Measurements from ENCODE around the gene TDP2. TPM values are rescaled to one million over a fixed set of nuclear protein-coding genes. Genes with fewer than 3 reads are reported as not detected.

Gene TDP2
- total RNA-seq, 2 experiments from 2014 or later = 27.2 to 39.6 TPM

DNA sequence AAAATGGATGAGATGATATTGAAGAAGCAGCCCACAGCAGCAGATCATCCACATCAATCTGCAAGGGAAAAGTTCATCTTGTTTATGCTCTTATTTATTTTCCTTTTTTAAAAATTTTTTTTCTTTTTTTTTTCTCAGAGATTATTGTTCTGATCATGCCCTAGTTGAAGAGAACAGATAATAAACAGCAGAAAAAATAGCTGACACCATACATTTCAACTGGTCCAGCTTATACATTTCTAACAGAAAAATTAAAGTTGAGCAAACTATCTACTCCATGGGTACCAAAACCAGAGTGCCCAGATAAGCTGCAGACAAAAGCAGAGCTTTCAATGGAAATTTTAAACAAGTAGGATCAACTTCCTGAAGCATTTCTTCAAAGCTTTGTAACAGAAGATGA, 30.0 kb downstream of the TDP2 start:
- CTCF ChIA-PET (ENCODE audit: unreplicated experiment) = no interaction called here

DNA sequence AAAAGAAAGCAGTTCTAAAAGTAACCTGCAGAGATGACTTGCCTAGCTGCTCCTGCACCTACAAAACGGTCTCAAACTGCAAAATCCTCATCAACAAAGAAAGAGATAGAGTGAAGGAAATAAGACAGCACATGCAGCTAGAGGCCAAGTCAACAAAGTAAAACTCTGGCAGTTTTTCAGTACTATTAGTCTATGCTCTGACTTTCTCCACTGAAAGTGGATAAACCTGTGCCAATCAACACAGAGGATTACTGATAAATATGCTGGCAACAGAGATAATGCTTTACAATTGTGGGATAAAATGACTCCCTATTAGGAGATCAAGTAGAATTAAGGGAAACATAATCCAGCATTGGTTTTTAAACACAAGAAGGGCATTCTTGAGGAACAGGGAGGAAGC, 34.1 kb downstream of the TDP2 start:
- Histone ChIP-seq H3K27ac (ENCODE audit: low read depth, low read length, poor library complexity, severe bottlenecking) (no peak overlapping the region), H2AFZ (ENCODE audit: low read length) (no peak overlapping the region), H3K9me3 (ENCODE audit: low read length) (no peaks in the 10 kb centered on the region), H3K4me3 (ENCODE audit: low read depth, low read length, poor library complexity, severe bottlenecking) (no peak overlapping the region), H3K4me1 (ENCODE audit: insufficient read depth, low read length, poor library complexity, severe bottlenecking) (no peaks in the 10 kb centered on the region), H3K79me2 (ENCODE audit: insufficient read depth, low read depth, low read length) (no peaks in the 10 kb centered on the region), H4K20me1 (ENCODE audit: insufficient read depth, low read length) (no peaks in the 10 kb centered on the region), H3K4me2 (ENCODE audit: low read length) (no peak overlapping the region), H3K9me2 (ENCODE audit: insufficient read depth, low read length) (no peaks in the 10 kb centered on the region), H3K36me3 (ENCODE audit: insufficient read depth, low read length) (no peaks in the 10 kb centered on the region)
- CTCF ChIA-PET (ENCODE audit: unreplicated experiment) = no interaction called here
- POLR2A ChIA-PET = interaction anchor here (0.8 kb wide), 1 partner anchor 16 kb away, joined by 4 read pairs; no protein-coding TSS in a partner anchor
- TF ChIP-seq EZH2phosphoT487 (IDR thresholded peaks at IDR 0.05; ENCODE audit: borderline replicate concordance, low read depth, low read length) = no peak
- TF ChIP-seq, protein P1, sequence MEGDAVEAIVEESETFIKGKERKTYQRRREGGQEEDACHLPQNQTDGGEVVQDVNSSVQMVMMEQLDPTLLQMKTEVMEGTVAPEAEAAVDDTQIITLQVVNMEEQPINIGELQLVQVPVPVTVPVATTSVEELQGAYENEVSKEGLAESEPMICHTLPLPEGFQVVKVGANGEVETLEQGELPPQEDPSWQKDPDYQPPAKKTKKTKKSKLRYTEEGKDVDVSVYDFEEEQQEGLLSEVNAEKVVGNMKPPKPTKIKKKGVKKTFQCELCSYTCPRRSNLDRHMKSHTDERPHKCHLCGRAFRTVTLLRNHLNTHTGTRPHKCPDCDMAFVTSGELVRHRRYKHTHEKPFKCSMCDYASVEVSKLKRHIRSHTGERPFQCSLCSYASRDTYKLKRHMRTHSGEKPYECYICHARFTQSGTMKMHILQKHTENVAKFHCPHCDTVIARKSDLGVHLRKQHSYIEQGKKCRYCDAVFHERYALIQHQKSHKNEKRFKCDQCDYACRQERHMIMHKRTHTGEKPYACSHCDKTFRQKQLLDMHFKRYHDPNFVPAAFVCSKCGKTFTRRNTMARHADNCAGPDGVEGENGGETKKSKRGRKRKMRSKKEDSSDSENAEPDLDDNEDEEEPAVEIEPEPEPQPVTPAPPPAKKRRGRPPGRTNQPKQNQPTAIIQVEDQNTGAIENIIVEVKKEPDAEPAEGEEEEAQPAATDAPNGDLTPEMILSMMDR (conservative IDR thresholded peaks at IDR 0.05; ENCODE audit: low read length) = no peak
- no TSS peak for BruUV-seq (replicated peaks)
- DNase-seq (ENCODE audit: low spot score) = no peak
- intact Hi-C loops (cut with micrococcal nuclease; ENCODE audit: unreplicated experiment) = no loop called here

More for the DNA sequence above, 30.0 kb downstream of the TDP2 start:
- Histone ChIP-seq H3K9me3 (ENCODE audit: low read length) (0 out of 2 replicates have a peak, but pooled peaks cover 3% of the 10 kb centered on the region), H3K4me1 (ENCODE audit: insufficient read depth, low read length, poor library complexity, severe bottlenecking) (no peaks in the 10 kb centered on the region), H3K9me2 (ENCODE audit: insufficient read depth, low read length) (no peaks in the 10 kb centered on the region), H3K36me3 (ENCODE audit: insufficient read depth, low read length) (no peaks in the 10 kb centered on the region), H4K20me1 (ENCODE audit: insufficient read depth, low read length) (no peaks in the 10 kb centered on the region), H2AFZ (ENCODE audit: low read length) (no peak overlapping the region), H3K79me2 (ENCODE audit: insufficient read depth, low read depth, low read length) (no peaks in the 10 kb centered on the region), H3K4me2 (ENCODE audit: low read length) (no peak overlapping the region), H3K4me3 (ENCODE audit: low read depth, low read length, poor library complexity, severe bottlenecking) (no peak overlapping the region), H3K27ac (ENCODE audit: low read depth, low read length, poor library complexity, severe bottlenecking) (no peak overlapping the region)
- intact Hi-C loops (cut with micrococcal nuclease; ENCODE audit: unreplicated experiment) = no loop called here
- TF ChIP-seq, protein P1 (conservative IDR thresholded peaks at IDR 0.05; ENCODE audit: low read length) = no peak
- DNase-seq (ENCODE audit: low spot score) = no peak
- POLR2A ChIA-PET = interaction anchor here (0.7 to 2.9 kb wide), 3 partner anchors 9 to 55 kb away, joined by 3 to 9 read pairs (median 3); partner anchors contain the start of gene KIAA0319
- BruUV-seq (replicated peaks) = no TSS peak

DNA sequence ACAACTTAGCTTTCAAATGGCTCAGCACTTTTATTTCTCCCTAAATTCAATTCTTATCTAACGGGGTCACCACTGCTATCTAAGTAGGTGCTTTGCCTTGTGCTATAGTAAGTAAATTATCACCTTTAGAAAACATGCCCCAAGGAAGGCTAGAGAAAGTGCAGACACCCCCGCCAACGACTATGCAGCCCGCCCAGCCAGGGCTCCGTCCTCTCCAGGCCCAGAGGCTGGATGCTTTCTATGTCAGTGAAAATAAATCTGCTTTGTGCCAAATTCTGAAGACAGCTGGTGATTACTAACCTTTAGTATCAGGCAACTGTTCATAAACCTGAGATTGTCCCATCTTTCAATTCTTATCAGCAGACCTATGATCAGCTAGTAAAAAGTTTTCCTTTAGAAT, 35.0 kb downstream of the TDP2 start:
- no peak for TF ChIP-seq EZH2phosphoT487 (IDR thresholded peaks at IDR 0.05; ENCODE audit: borderline replicate concordance, low read depth, low read length)
- TF ChIP-seq, protein P1 (conservative IDR thresholded peaks at IDR 0.05; ENCODE audit: low read length) = no peak
- Histone ChIP-seq H3K4me2 (ENCODE audit: low read length) (no peak overlapping the region), H3K9me3 (ENCODE audit: low read length) (no peaks in the 10 kb centered on the region), H3K9me2 (ENCODE audit: insufficient read depth, low read length) (no peaks in the 10 kb centered on the region), H3K36me3 (ENCODE audit: insufficient read depth, low read length) (no peaks in the 10 kb centered on the region), H3K79me2 (ENCODE audit: insufficient read depth, low read depth, low read length) (no peaks in the 10 kb centered on the region), H3K27ac (ENCODE audit: low read depth, low read length, poor library complexity, severe bottlenecking) (no peak overlapping the region), H4K20me1 (ENCODE audit: insufficient read depth, low read length) (no peaks in the 10 kb centered on the region), H2AFZ (ENCODE audit: low read length) (no peak overlapping the region), H3K4me3 (ENCODE audit: low read depth, low read length, poor library complexity, severe bottlenecking) (no peak overlapping the region), H3K4me1 (ENCODE audit: insufficient read depth, low read length, poor library complexity, severe bottlenecking) (no peaks in the 10 kb centered on the region)
- intact Hi-C loops (cut with micrococcal nuclease; ENCODE audit: unreplicated experiment) = no loop called here
- no peak for DNase-seq (ENCODE audit: low spot score)
- ChIA-PET CTCF (ENCODE audit: unreplicated experiment) (no interaction called here), POLR2A (no interaction called here)
- no TSS peak for BruUV-seq (replicated peaks)

Data from OCI-LY7 (cell line).